SK-N-SH (cell line): ENCODE measurements around the gene ZNF277. TPM values are rescaled to one million over a fixed set of nuclear protein-coding genes. Genes with fewer than 3 reads are reported as not detected.

Source experiments
- CTCF ChIA-PET: fragments of 300-600, 350-600 bp; formaldehyde crosslinking; extraction: SDS; loops from one replicate; lab custom pipeline; 2021; lab: Yijun Ruan, JAX
- POLR2A ChIA-PET: fragments of 350-600 bp; sonication (Branson Sonifier 250); formaldehyde crosslinking; extraction: SDS; loops from one replicate; lab custom pipeline; 2020; ENCODE audit warnings: antibody characterized with exemption, inconsistent platforms; lab: Yijun Ruan, JAX
- DNase-seq: peaks from one replicate; pipeline ENCODE4 v3.0.0; 2012
- H2AFZ ChIP-seq: fragments of 200-600 bp; sonication (generic); 2 replicates; pipeline ENCODE4 v1.8.1; 2016; ENCODE audit warnings: antibody characterized with exemption, mild to moderate bottlenecking, low read depth
- H3F3A ChIP-seq: fragments of 200-600 bp; sonication (generic); replicated peaks from 2 replicates; pipeline ENCODE3; 2016; ENCODE audit warnings: antibody characterized with exemption, mild to moderate bottlenecking; ENCODE audit not compliant: insufficient read depth
- H3K27ac ChIP-seq, 2 experiments: fragments of 200-500 bp in 1 of 2; fragments of 200-600 bp in 1 of 2; sonication (Bioruptor generic) in 1 of 2; sonication (generic), shearing (Covaris generic) in 1 of 2; 2 replicates each; pipeline versions ENCODE4 v1.5.1 to v1.6.1; 2014 to 2016; ENCODE audit warnings: low read depth in 2 of 2, inconsistent platforms in 1 of 2, low read length in 1 of 2, mild to moderate bottlenecking in 1 of 2, mixed read lengths in 1 of 2
- H3K27me3 ChIP-seq: fragments of 200-600 bp; sonication (generic), shearing (Covaris generic); 2 replicates; pipeline ENCODE4 v1.6.1; 2016; ENCODE audit warnings: mixed run types; ENCODE audit not compliant: insufficient read depth
- H3K36me3 ChIP-seq, 2 experiments: fragments of 200-500 bp in 1 of 2; fragments of 200-600 bp in 1 of 2; sonication (Bioruptor generic) in 1 of 2; sonication (generic) in 1 of 2; replicated peaks in 1 of 2; 2 replicates each; pipeline versions ENCODE3 to v1.5.1; 2014 to 2016; ENCODE audit warnings: low read length in 1 of 2, mild to moderate bottlenecking in 1 of 2; ENCODE audit not compliant: insufficient read depth in 2 of 2, control insufficient read depth in 1 of 2
- H3K4me1 ChIP-seq, 2 experiments: fragments of 200-500 bp in 1 of 2; fragments of 200-600 bp in 1 of 2; sonication (Bioruptor generic) in 1 of 2; sonication (generic), shearing (Covaris generic) in 1 of 2; 2 replicates each; pipeline versions ENCODE4 v1.5.1 to v1.6.1; 2014 to 2016; ENCODE audit warnings: low read depth in 1 of 2, low read length in 1 of 2, mixed run types in 1 of 2; ENCODE audit not compliant: insufficient read depth in 2 of 2, control insufficient read depth in 1 of 2
- H3K4me2 ChIP-seq: fragments of 200-600 bp; sonication (generic), shearing (Covaris generic); 2 replicates; pipeline ENCODE4 v1.6.1; 2017; ENCODE audit warnings: mixed run types
- H3K4me3 ChIP-seq, 2 experiments: fragments of 200-500 bp in 1 of 2; fragments of 200-600 bp in 1 of 2; sonication (Bioruptor generic) in 1 of 2; sonication (generic), shearing (Covaris generic) in 1 of 2; 2 replicates each; pipeline versions ENCODE4 v1.5.1 to v1.8.1; 2014 to 2016; ENCODE audit warnings: low read depth in 2 of 2, inconsistent platforms in 1 of 2, low read length in 1 of 2, mild to moderate bottlenecking in 1 of 2, mixed read lengths in 1 of 2, moderate library complexity in 1 of 2
- H3K79me2 ChIP-seq: fragments of 200-600 bp; sonication (generic); 2 replicates; pipeline ENCODE4 v1.8.1; 2017; ENCODE audit warnings: mild to moderate bottlenecking; ENCODE audit not compliant: insufficient read depth
- H3K9ac ChIP-seq: fragments of 200-600 bp; sonication (generic); 2 replicates; pipeline ENCODE4 v1.6.1; 2017; ENCODE audit warnings: mixed run types
- H3K9me2 ChIP-seq: fragments of 200-600 bp; sonication (generic); 2 replicates; pipeline ENCODE4 v1.6.1; 2017; ENCODE audit warnings: mixed run types
- H3K9me3 ChIP-seq: fragments of 200-600 bp; sonication (generic); 2 replicates; pipeline ENCODE4 v1.6.1; 2017; ENCODE audit warnings: mixed run types, mild to moderate bottlenecking, moderate library complexity
- H4K20me1 ChIP-seq: fragments of 200-600 bp; sonication (generic); 2 replicates; pipeline ENCODE4 v1.6.1; 2017; ENCODE audit warnings: mild to moderate bottlenecking, mixed run types; ENCODE audit not compliant: insufficient read depth
- EP300 ChIP-seq, 2 experiments: IDR thresholded peaks; 2 replicates each; pipeline versions ENCODE4 v1.4.0 to v1.6.1; 2012; ENCODE audit warnings: borderline replicate concordance in 1 of 2, low read depth in 1 of 2, low read length in 1 of 2
- EZH2phosphoT487 ChIP-seq: fragments of 200-600 bp; sonication (generic); IDR thresholded peaks from 2 replicates; pipeline ENCODE4 v1.6.1; 2017; ENCODE audit warnings: low read depth, mixed run types, mild to moderate bottlenecking, antibody characterized with exemption, moderate library complexity, borderline replicate concordance
- GABPA ChIP-seq: IDR thresholded peaks from 2 replicates; pipeline ENCODE4 v1.4.0; 2012; ENCODE audit warnings: low read depth, mild to moderate bottlenecking
- GATA2 ChIP-seq: sonication (generic); formaldehyde crosslinking; IDR thresholded peaks from 2 replicates; pipeline ENCODE4 v1.5.0; 2020; ENCODE audit warnings: mild to moderate bottlenecking, missing genetic modification reagents
- MEF2A ChIP-seq: IDR thresholded peaks from 2 replicates; pipeline ENCODE4 v1.4.0; 2012; ENCODE audit warnings: low read depth, borderline replicate concordance
- NRF1 ChIP-seq: IDR thresholded peaks from 2 replicates; pipeline ENCODE4 v1.6.1; 2012; ENCODE audit warnings: low read depth, mild to moderate bottlenecking, low read length
- RAD21 ChIP-seq: IDR thresholded peaks from 2 replicates; pipeline ENCODE4 v1.6.1; 2012; ENCODE audit warnings: mild to moderate bottlenecking, low read length
- RCOR1 ChIP-seq: fragments of 150-350 bp; IDR thresholded peaks from 2 replicates; pipeline ENCODE4 v1.6.1; 2017; ENCODE audit warnings: antibody characterized with exemption, low read length
- REST ChIP-seq: IDR thresholded peaks from 2 replicates; pipeline ENCODE4 v1.6.1; 2012; ENCODE audit warnings: mild to moderate bottlenecking, low read depth, low read length, moderate library complexity
- RXRA ChIP-seq: IDR thresholded peaks from 2 replicates; pipeline ENCODE4 v1.4.0; 2012; ENCODE audit warnings: low read depth, mild to moderate bottlenecking, borderline replicate concordance
- USF1 ChIP-seq: IDR thresholded peaks from 2 replicates; pipeline ENCODE4 v1.4.0; 2012; ENCODE audit warnings: low read depth, borderline replicate concordance
- USF2 ChIP-seq: fragments of 150-350 bp; IDR thresholded peaks from 2 replicates; pipeline ENCODE4 v1.6.1; 2017; ENCODE audit warnings: antibody characterized with exemption, low read length, low read depth, borderline replicate concordance
- YY1 ChIP-seq: IDR thresholded peaks from 2 replicates; pipeline ENCODE4 v1.4.0; 2012; ENCODE audit warnings: low read depth, mild to moderate bottlenecking
- ZBTB33 ChIP-seq: IDR thresholded peaks from 2 replicates; pipeline ENCODE4 v1.4.0; 2012; ENCODE audit warnings: low read depth, borderline replicate concordance
- WGBS: methylation state at CpG from one replicate; pipeline ENCODE4 v1.1.6; 2017; ENCODE audit warnings: low lambda C conversion rate; 5-methylcytosine and 5-hydroxymethylcytosine counted together
- polyA plus RNA-seq, 3 experiments: library from polyadenylated mRNA; depleted of rRNA; stranded (reverse); fragments of >200 nt; gene quantifications; 2 replicates each; pipeline ENCODE4 v1.2.3, GENCODE V29; 2012

ZNF277 gene
- polyA plus RNA-seq, 1 of the 3 experiments (the other 2 are of a cell fraction): 11.5 TPM

DNA sequence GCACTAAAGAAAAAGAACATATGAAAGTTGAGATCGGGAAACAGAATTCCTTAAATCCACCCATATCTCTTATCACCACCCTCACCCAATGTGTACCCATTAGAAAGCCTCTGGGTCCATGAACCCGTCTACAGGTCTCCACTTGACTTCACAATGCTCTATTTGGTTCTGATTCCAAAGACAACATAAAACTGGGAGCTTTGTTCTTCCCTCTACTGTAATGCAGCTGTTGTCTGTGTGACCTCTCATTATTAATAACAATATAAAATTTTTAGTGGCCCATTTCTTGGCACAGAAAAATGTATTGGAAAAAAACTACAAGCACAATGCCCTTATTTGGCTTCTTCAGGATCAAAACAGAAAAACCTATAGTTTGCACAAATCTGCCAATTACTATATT lies 30.3 kb upstream of the ZNF277 start:
- Histone ChIP-seq H3K27me3 (no peaks in the 10 kb centered on the region), H2AFZ (no peak overlapping the region), H3K9me2 (no peaks in the 10 kb centered on the region), H3K36me3 (no peaks in the 10 kb centered on the region), H3K9ac (no peak overlapping the region), H3F3A (no peaks in the 10 kb centered on the region), H3K27ac (no peak overlapping the region), H3K4me1 (peaks cover 0 to 10% of the 10 kb centered on the region in 2 experiments; a peak in 2 of 4 replicates), H3K4me2 (no peak overlapping the region), H3K79me2 (no peaks in the 10 kb centered on the region), H4K20me1 (no peaks in the 10 kb centered on the region), H3K9me3 (no peaks in the 10 kb centered on the region), H3K4me3 (no peak overlapping the region)
- WGBS: 76% methylated on average over 2 of the region's 2 CpGs
- no peak for DNase-seq
- POLR2A ChIA-PET: no interaction called here
- TF ChIP-seq REST: no peak
- no peak for TF ChIP-seq USF1
- no peak for TF ChIP-seq RXRA
- TF ChIP-seq GABPA: no peak
- no peak for TF ChIP-seq USF2
- CTCF ChIA-PET: interaction anchor here (0.7 to 1.4 kb wide), 2 partner anchors 27 to 111 kb away, joined by 3 read pairs; no protein-coding TSS in a partner anchor

DNA sequence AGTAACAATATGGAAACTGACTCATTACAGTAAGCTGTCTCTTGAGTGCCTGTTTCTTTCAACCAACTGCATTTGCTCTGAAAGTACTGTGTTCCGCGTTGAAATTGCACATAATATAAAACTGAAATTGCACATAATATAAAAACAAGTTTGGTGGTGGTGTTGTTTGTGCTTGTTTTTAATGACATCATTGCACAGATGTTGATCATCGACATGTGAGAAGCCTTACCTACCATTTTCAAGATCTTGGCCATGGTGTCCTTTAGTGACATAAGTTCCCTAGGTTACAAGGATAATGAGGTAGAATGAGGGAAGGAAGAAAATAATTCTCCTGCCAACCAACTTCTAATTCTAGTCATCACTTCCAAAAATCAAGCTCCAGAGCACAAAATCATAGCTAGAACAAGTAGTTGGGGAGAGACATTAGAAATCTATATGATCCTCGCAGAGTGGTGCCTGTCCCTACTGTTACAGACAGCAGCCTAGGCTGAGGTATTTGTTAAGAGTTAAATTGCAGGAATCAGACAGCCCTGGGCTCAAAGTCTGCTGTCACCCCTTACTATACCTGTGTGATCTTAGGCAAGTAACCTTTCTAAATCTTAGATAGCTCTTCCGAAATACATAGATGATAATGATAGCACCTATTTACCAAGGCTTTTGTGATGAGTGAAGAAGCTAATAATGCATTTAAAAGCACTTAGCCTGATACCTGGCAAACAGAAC lies 29.6 kb upstream of the ZNF277 start:
- ChIA-PET CTCF (interaction anchor here (1.0 kb wide), 1 partner anchor 15 kb away, joined by 3 read pairs; no protein-coding TSS in a partner anchor), POLR2A (no interaction called here)
- WGBS: 92% methylated on average over 5 of the region's 5 CpGs
- TF ChIP-seq NRF1 (no peak), MEF2A (no peak), RCOR1 (no peak), EP300 (IDR thresholded peaks at IDR 0.05; ENCODE audit: borderline replicate concordance in 1 of 2, low read depth in 1 of 2, low read length in 1 of 2) (no peak), YY1 (no peak), GATA2 (CRISPR knock-in tag) (no peak), EZH2phosphoT487 (no peak), ZBTB33 (no peak), REST (no peak), RAD21 (no peak)

More for the DNA sequence above, 29.6 kb upstream of the ZNF277 start:
- DNase-seq: no peak
- H3K9ac ChIP-seq: no peak overlapping the region
- H3K9me3 ChIP-seq: no peaks in the 10 kb centered on the region
- H3K36me3 ChIP-seq: no peaks in the 10 kb centered on the region
- H3F3A ChIP-seq: no peaks in the 10 kb centered on the region
- H3K27ac ChIP-seq: no peak overlapping the region
- no peaks in the 10 kb centered on the region for H4K20me1 ChIP-seq
- H3K4me3 ChIP-seq: no peak overlapping the region
- peaks cover 0 to 10% of the 10 kb centered on the region in 2 experiments; a peak in 2 of 4 replicates for H3K4me1 ChIP-seq
- no peak overlapping the region for H3K4me2 ChIP-seq
- no peak overlapping the region for H2AFZ ChIP-seq
- no peaks in the 10 kb centered on the region for H3K27me3 ChIP-seq
- H3K79me2 ChIP-seq: no peaks in the 10 kb centered on the region
- H3K9me2 ChIP-seq: no peaks in the 10 kb centered on the region
